Motor neuron (in vitro differentiated cells): ENCODE data around the gene FKBP1B. TPM values are rescaled to one million over a fixed set of nuclear protein-coding genes. Genes with fewer than 3 reads are reported as not detected.

Experiments
- total RNA-seq, 8 experiments: library from RNA; unstranded; fragments of 300-600 nt; gene quantifications; 2 replicates each; pipeline versions ENCODE4 v1.2.3 to v1.2.4, GENCODE V29; 2022

Gene FKBP1B
- total RNA-seq, 8 experiments from 2014 or later: 4.2 to 54.0 (median 32.4) TPM

Other genes starting within 250 kb of the FKBP1B start
- gene ATAD2B, start 122.6 kb upstream of the FKBP1B start, total RNA-seq: 10 to 100 TPM; 10.8 to 27.0 (median 20.3) TPM
- gene UBXN2A, start 109.3 kb upstream of the FKBP1B start, total RNA-seq: 10 to 100 TPM; 12.7 to 18.2 (median 14.1) TPM
- gene MFSD2B, start 39.7 kb upstream of the FKBP1B start, total RNA-seq: 1 to 10 TPM in 3 of 8 experiments, under 1 TPM in 5; 0.36 to 1.5 (median 0.75) TPM
- 10 to 100 TPM in 6 of 8 experiments, 1 to 10 TPM in 2; 8.8 to 17.7 (median 12.1) TPM for gene WDCP, start 2.4 kb upstream of the FKBP1B start, total RNA-seq
- gene SF3B6, start 26.6 kb downstream of the FKBP1B start, total RNA-seq: 100 to 1,000 TPM; 145 to 231 (median 189) TPM
- 100 to 1,000 TPM in 1 of 8 experiments, 10 to 100 TPM in 5, 1 to 10 TPM in 2; 7.5 to 177 (median 30.4) TPM for gene TP53I3, start 35.1 kb downstream of the FKBP1B start, total RNA-seq
- 1 to 10 TPM in 7 of 8 experiments, under 1 TPM in 1; 1.00 to 3.8 (median 2.0) TPM for gene PFN4, start 73.6 kb downstream of the FKBP1B start, total RNA-seq
- gene FAM228B, start 73.7 kb downstream of the FKBP1B start, total RNA-seq: 10 to 100 TPM in 6 of 8 experiments, 1 to 10 TPM in 2; 5.7 to 50.3 (median 31.5) TPM
- 1 to 10 TPM in 3 of 8 experiments, under 1 TPM in 4, not detected in 1; 0.15 to 1.6 (median 0.98) TPM for gene FAM228A, start 125.3 kb downstream of the FKBP1B start, total RNA-seq